GM19023 (cell line): ENCODE measurements around the gene TUBB3.

Source experiments
- ATAC-seq: cut with Tn5 transposase; IDR thresholded peaks from one replicate; pipeline ENCODE4 v1.9.1; 2021; ENCODE audit warnings: mild to moderate bottlenecking, moderate library complexity; ENCODE audit not compliant: unreplicated experiment

The TUBB3 gene

DNA sequence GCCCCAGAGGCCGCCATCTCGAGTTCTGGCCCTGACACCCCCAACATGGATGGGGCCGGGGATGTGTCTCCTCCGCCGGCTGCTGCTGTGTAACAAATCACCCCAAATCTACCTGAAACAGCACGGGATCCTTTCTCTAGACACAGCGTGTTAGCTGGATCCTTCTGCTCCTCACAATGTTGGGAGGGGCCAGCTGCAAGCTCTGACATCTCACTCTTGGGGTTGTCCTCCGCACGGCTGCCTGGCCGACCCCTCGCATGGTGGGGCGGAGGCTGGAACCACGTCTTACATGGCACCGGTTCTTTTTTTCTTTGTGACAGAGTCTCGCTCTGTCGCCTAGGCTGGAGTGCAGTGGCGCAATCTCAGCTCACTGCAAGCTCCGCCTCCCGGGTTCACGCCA is 13.8 kb downstream of the TUBB3 start:
- ATAC-seq = no peak

DNA sequence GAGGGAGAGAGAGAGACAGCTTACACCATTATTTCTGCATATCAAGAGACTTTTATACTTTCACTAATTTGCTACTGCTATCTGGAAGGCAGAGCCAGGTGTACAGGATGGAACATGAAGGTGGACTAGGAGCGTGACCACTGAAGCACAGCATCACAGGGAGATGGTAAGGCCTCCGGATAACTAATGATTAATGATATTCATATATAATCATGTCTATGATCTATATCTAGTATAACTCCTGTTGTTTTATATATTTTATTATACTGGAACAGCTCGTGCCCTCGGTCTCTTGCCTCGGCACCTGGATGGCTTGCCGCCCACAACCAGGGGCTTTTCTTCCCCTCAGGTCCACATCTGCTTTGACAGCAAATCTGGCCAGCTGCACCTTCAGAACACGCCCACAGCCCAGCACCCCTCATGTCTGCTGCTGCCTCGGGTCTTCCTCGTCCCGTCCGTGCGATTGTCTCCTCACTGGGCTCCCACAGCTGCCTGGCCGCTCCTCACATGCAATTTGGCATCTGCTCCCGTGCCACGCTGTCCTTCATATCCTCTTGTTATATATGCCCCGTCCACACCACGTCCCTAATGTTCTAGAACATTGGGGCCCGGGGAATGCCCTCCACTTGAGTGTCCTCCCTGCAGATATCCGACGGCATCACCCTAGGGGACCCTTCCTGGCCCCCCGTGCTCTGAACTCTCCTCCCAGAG is 15.2 kb downstream of the TUBB3 start:
- ATAC-seq = no peak

DNA sequence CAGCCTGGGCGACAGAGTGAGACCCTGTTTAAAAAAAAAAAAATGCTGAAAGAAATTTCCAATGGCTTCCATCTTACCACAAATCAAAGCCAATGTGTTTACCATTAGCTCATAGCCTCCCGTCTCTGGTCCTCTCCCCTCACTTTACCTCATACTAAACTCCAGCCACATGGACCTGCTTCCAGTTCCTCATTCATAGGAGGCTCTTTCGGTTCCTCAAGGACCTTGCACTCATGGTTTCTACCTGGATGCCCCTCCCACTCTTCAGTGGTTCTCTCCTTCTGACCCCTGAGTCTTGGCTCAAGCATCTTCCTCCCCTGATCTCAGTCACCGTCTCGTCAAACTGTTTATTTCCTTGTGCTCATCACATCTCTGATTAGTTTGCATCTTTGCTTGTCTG is 21.6 kb downstream of the TUBB3 start:
- ATAC-seq = no peak

DNA sequence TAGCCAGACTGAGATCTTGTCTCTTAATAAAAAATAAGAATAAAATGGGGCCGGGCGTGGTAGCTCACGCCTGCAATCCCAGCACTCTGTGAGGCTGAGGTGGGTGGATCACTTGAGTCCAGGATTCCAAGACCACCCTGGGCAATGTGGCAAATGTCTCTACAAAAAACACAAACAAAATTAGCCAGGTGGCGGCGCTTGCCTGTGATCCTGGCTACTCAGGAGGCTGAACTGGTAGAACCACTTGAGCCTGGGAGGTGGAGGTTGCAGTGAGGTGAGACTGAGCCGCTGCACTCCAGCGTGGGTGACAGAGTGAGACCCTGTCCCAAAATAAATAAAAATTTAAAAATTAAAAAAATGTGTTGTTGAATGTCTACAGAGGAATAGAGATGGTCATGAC is 22.5 kb downstream of the TUBB3 start:
- ATAC-seq = no peak

DNA sequence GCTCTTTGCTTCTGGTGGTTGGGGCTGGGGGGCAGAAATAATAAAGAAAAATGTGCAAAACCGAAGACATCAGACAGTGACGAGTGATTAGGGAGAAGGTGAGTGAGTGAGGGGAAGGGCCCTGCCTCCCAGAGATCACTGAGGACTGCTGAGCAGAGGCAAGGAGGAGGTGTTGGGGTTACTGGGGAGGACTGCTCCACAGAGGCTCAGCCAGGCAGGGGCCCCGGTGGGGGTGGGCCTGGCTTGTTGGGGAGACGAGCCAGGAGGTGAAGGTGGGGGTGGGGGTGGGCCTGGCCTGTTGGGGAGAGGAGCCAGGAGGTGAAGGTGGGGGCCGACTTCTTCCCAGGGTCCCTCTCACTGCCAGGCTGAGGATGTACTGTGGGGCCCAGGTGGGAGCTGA is 23.4 kb downstream of the TUBB3 start:
- ATAC-seq = no peak

DNA sequence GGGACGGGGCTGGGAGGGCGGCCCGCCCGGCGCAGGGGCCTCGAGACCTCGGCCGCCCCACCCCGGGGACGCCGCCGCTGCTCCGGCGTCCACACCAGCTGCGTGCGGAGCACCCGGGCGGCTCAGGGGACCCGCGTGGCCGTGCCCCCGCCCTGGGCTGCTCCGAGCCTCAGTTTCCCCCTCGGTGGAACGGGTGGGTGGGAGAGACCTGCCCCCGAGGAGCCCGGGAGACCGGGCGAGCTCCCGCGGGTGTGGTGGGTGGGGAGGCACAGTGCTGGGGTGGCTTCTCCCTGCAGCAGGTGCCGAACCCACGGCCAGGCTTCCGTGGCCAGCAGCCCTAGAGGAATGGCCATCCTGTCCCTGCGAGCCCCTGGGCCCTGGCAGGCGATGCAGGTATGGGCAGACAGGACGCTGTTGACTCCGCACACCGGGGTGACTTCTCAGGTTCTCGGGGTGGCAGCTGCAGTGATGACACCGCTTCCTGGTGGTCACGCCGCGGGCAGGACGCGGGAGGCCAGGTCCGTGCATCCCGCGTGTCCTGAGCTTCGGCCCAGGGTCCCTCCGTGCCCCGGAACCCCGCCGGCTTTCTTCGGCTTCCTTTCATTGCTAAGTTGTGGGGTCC is 26.1 kb downstream of the TUBB3 start:
- no peak for ATAC-seq

DNA sequence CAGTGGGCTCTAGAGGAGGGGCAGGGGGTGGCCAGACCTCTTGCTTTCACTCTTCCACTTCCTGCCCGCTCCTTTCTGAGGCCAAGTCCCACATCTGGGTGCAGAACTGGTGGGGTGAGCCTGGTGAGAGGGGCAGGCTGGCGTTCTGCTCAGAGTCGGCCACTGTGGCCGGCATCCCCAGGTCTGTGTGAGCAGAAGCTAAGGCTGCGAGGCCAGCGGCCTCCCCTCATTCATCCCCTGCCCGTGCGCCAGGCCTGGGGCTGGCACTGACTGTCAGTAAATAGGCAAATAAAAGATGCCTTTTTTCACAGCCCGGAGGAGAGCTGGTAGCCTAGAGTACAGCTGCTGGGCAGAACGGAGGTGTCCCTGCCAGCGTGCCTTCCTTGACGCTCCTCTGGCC is 26.6 kb downstream of the TUBB3 start:
- no peak for ATAC-seq

DNA sequence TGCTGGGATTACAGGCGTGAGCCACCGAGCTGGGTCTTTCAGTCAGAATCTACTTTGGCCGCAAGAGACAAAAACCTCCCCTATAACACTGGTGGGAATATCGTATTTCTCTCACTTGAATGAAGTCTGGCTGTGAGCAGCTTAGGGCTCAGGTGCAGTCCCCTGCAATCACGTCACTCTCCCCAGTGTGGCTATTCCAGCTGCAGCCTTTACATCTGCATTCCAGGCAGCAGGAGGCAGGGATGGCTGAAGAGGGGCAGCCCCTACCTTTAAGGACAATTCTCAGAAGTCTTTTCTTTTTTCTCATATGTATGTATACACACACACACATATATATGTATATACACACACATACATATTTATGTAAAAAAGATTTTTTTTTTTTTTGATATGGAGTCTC is 28.4 kb downstream of the TUBB3 start:
- ATAC-seq = no peak

DNA sequence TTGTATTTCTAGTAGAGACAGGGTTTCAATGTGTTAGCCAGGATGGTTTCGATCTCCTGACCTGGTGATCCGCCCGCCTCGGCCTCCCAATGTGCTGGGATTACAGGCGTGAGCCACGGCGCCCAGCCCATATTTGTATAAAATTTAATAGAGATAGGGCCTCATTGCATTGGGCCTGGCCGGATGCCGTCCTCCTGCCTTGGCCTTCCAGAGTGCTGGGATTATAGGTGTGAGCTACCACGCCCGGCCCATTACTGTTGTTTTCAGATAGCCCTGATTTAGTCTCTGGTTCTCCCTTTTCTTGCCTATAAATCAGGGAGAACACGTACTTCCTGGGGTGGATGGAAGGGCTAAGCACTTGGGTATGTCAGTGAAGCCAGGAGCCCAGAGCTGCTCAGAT is 28.9 kb downstream of the TUBB3 start:
- ATAC-seq = no peak

DNA sequence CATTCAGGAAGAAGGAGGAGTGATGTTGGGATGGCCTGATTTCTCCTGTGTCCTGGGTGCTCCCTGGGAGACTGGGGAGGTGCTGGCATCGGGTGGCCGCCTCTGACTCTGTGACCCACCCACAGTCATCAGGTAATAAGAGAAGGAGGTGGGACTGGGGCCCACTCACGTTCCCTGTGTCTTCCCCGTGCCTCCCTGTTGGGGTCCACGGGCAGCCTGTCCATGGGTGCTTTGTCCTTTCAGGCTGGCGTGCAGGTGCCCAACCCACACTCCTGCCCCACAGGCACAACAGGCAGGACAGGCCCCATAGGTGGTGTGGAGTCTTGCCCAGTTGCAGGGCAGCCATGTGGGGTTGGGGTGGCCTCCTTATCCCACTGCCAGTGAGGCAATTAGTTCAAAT is 29.4 kb downstream of the TUBB3 start:
- ATAC-seq = no peak

DNA sequence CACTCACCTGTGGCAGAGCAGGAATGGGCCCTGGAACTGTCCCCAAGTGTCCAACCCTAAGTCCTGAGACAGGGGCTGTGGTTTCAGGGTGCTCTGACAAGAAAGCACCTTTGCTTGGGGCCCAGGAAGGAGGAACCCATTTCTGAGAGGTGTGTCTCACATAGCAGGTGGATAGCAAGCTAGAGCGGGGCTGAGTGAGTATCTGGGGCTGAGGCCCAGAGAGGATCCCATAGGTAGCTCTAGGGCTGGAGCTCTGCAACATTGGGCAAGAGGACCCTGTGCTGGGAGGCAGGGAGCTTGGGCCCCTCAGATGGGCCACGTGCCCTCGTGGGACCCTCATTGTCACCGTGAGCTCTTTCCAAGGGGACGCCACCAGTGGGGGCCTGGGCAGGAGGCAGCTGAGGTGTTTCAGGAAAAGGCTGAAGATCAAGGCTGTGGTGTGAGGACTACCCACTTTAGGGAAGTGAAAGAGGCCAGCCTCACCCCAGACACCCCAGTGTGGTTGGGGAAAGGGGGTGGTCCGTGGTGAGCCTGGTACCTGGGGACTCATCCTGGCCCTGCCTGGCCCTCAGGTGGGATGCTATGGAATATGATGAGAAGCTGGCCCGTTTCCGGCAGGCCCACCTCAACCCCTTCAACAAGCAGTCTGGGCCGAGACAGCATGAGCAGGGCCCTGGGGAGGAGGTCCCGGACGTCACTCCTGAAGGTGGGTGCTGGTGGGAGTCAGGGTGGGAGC is 30.7 kb downstream of the TUBB3 start:
- ATAC-seq = peak; percentile 67

DNA sequence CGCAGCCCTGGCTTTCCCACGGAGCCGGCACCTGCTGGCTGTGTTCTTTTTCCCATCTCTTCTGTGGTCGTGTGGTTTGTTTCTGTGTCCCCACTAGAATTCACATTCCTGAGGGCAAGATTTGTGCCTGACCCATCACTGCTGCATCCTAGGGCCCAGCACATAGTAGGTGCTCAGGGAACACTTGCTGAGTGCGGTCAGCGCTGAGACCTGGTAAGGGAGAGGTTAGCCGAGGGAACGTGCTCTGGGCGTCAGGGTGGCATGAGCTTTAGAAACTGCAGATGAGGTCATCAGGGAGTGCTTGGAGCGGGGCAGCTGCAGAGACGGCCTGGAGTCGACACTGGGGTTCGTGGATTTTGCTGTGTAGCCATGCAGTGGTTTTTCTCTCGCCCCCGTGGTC is 31.3 kb downstream of the TUBB3 start:
- ATAC-seq = no peak

DNA sequence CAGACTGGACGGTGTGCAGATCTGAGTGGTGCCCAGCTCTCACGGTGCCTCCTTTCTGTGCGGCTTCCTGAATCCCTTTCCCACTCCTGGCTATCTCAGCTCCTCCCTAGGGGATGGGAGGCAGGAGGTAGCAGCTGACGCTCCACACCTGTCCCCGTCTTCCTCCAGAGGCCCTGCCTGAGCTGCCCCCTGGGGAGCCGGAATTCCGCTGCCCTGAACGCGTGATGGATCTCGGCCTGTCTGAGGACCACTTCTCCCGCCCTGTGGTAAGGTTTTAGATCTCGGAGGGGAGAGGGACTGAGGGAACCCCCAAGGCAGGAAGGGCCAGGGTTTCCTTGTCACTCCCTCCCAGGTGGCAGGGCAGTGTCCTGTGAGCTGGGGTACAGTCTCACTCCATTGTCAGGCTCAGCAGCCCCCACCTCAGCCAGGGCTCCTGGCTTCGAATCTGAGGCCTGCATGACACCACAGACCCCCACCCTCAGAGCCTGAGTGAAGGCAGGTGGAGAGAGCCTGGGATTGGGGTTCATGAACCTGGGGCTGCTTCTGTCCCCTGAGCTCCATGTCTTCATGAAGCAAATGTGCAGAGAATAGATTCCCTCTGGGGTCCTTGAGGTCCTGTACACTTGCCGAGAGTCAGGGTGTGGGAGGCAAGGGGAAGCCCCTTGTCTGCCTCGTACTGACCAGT is 32.0 kb downstream of the TUBB3 start:
- ATAC-seq = no peak

DNA sequence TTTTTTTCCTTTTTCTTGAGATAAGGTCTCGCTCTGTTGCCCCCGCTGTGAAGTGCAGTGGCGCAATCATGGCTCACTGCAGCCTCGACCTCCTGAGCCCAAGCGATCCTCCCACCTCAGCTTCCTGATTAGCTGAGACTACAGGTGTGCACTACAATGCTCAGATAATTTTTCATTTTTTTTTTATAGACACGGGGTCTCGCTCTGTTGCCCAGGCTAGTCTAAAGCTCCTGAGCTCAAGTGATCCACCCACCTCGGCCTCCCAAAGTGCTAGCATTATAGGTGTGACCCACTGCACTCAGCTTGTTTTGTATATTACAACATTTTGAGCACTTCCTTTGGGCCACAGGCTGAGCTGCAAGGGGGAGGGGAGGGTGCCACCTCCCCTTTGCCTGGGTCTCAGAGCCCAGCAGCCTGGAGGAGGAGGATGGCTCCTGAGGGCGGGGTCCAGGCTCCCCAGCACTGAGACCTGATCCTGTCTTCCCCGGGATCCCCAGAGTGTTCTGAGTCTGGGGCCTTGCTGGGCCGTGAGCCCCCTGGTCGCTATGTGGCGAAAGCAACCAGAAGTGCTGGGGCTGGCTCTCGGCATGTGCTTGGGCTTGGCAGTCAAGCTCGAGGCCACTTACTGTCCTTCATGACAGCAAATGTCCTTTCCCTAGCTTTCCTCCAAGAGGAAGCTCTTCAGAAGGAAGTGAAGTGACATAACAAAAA is 33.5 kb downstream of the TUBB3 start:
- ATAC-seq = no peak

DNA sequence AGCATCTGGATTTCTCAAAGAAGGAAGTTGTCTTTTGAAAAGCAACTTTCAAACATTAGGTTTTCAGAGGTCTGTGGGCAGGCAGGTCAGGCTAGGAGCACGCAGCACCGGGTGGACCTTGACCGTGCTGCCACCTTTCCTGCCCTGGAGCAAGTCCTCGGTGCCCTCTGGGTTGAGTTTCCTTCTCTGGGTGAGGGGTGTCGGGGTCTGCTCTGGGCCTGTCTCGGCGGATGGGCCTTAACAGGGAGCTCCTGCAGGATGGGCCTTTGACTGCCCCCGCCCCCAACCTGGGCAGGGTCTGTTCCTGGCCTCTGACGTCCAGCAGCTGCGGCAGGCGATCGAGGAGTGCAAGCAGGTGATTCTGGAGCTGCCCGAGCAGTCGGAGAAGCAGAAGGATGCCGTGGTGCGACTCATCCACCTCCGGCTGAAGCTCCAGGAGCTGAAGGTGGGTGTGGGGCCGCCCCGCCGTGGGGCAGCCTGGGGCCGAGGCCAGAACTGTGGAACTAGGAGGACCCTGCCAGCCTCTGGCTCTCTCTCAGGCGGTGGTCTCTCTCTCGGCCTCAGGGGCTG is 34.2 kb downstream of the TUBB3 start:
- ATAC-seq = no peak

DNA sequence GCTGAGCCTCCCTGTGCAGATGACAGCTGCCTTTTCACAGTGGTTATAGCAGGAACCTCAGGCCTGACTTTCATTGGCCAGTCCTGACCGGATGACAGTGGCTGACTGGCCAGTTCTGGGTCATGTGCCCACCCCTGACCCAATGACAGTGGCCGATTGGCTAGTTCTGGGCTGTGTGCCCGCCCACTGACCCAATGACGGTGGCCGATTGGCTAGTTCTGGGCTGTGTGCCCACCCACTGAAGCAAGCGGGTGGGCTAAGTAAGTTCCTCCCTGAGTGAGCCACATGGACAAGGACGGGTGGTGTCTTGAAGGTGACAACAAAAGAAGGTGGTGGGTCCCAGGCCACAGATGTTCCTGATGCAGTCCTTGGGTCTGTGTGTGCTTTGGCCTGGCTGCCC is 34.9 kb downstream of the TUBB3 start:
- ATAC-seq = no peak

DNA sequence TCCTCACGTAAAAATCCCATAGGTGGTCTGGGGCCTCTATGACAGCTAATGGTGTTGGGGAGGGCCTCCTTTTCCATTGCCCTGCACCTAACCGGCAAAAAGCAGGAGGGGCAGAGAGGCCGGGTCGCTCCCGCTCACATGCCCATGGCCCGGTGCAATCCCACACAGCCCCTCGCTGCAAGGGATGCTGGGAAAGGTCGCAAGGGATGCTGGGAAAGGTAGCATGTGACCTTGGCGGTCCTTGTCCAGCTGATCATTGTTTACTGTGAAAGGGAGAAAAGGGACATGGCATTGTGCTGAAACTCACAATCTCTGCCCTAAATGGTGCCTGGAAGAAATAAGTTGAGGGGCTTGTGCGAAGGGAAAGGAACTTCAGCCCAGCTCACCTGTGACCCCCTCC is 35.5 kb downstream of the TUBB3 start:
- no peak for ATAC-seq

DNA sequence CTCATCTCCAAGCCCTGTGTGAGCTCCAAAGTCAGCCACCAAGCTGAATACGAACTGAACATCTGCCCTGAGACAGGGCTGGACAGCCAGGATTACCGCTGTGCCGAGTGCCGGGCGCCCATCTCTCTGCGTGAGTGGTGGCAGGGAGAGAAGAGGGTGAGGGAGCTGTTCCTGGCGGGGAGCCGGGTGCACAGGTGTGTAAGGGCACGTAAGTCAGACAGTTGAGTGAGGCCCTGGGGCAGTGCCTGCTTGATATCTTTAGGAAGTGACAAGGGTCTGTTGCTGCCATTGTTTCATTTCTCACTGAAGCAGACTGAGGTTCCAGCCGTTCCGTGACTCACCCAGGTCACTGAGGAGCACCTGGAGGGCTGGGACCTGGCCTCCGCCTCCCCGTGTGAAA is 37.8 kb downstream of the TUBB3 start:
- ATAC-seq = no peak

DNA sequence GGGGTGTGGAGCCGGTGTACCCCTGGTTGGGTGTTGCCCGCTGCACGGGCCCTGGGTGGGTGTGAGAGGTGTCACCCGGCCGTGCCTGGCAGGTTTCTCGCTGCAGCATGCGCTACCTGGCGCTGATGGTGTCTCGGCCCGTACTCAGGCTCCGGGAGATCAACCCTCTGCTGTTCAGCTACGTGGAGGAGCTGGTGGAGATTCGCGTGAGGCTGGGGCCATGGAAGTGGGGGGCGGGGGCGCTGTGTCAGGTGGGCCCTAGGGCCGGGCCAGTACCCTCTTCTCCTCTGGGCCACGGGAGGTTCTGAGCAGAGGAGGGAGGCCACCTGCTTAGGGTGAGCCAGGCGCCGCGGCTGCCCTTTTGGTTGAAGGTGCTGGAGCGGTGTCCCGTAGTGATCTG is 38.8 kb downstream of the TUBB3 start:
- ATAC-seq = no peak

DNA sequence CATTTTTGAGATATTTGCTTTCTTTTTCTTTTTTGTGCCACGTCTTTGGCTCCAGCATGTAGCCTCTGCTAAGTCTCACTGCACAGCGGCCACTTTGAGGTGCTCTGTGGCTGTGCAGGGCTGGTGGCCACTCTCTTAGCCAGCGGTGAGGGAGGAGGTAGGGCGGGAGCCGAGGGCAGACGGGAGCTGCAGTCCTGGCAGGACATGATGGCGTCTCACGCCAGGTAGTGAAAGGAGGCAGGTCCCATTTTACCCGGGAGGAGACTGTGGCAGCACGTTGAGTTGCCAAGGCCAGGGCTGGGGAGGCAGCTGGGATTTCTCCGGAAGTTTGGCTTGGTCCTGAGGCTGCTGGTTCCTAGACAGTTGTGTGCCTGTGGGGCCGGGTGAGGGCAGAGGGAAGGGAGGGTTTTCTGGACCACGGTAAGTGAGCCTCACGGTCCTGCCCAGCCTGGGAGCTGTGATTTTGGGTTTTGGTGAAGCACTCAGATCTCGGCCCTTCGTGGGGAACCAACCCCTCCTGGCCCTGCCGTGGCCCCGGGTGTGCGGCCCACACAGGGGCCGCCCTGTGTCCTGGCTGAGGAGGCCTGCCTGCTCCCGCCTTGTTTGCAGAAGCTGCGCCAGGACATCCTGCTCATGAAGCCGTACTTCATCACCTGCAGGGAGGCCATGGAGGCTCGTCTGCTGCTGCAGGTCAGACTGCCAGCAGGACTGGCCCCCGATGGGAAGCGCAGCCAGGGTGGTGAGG is 39.8 kb downstream of the TUBB3 start:
- no peak for ATAC-seq
